Right lobe of liver (tissue), 6 donors: ENCODE measurements around the gene CBX5. TPM values are rescaled to one million over a fixed set of nuclear protein-coding genes. Genes with fewer than 3 reads are reported as not detected.

ENCODE experiments used
- ATAC-seq, 4 donors: fragments of 200-7000 bp; cut with Tn5 transposase; one replicate each; pipeline ENCODE4 v1.9.1; 2020; ENCODE audit warnings: mild to moderate bottlenecking in 4 of 4, moderate library complexity in 4 of 4
- DNase-seq, 3 donors: peaks; one replicate each; pipeline ENCODE4 v3.0.0-alpha.2; 2020
- H3K27ac ChIP-seq, 3 donors: fragments of 200-600 bp; one replicate each; pipeline ENCODE4 v1.8.0; 2022
- H3K27me3 ChIP-seq, 2 donors: fragments of 200-600 bp; one replicate each; pipeline ENCODE4 v1.8.0; 2022
- H3K36me3 ChIP-seq, 4 donors: fragments of 200-600 bp; sonication (generic) in 1 of 4; one replicate each; pipeline versions ENCODE4 v1.5.1 to v1.8.0; 2017 to 2022; ENCODE audit warnings: control low read depth in 1 of 4
- H3K4me1 ChIP-seq, 4 donors: fragments of 200-600 bp; sonication (generic) in 1 of 4; one replicate each; pipeline versions ENCODE4 v1.5.1 to v1.8.0; 2017 to 2022; ENCODE audit warnings: control low read depth in 1 of 4
- H3K4me3 ChIP-seq, 3 donors: fragments of 200-600 bp; one replicate each; pipeline ENCODE4 v1.8.0; 2022
- H3K9me3 ChIP-seq, 4 donors: fragments of 200-600 bp; sonication (generic) in 1 of 4; one replicate each; pipeline versions ENCODE4 v1.5.1 to v1.8.0; 2017 to 2022; ENCODE audit warnings: control low read depth in 1 of 4
- CTCF ChIP-seq, 4 donors: fragments of 200-600 bp in 3 of 4; fragments of 450-650 bp in 1 of 4; IDR thresholded peaks; one replicate each; pipeline versions ENCODE4 v1.5.1 to v1.8.0; 2016 to 2022; ENCODE audit warnings: antibody characterized with exemption in 4 of 4, mild to moderate bottlenecking in 2 of 4
- POLR2A ChIP-seq: fragments of 450-650 bp; IDR thresholded peaks from one replicate; pipeline ENCODE4 v1.6.1; 2017; ENCODE audit warnings: antibody characterized with exemption, mild to moderate bottlenecking
- WGBS: methylation state at CpG from one replicate; pipeline ENCODE4 v1.1.6; 2018; ENCODE audit warnings: low coverage, low lambda C conversion rate; ENCODE audit not compliant: insufficient coverage; ENCODE audit errors: missing lambda C conversion rate; 5-methylcytosine and 5-hydroxymethylcytosine counted together
- intact Hi-C, 2 donors: fragments of 100-400 bp; cut with DNase I; formaldehyde crosslinking; loops; one replicate each; pipeline versions ENCODE4 v1.11.2 to v1.14.1; 2022
- total RNA-seq, 6 experiments: library from RNA; depleted of rRNA in 2 of 6; stranded (reverse); fragments of >200 nt in 2 of 6; fragmentation: NEBNext Ultra II Directional in 3 of 6; extraction: Animal tissue kit (Norgen Biotek cat#: 25700) in 3 of 6; gene quantifications; one replicate each; pipeline versions ENCODE4 v1.1.0 to v1.2.4, GENCODE V29; 2016 to 2023
- donor health status: DM: no; HTN: yes; CAD: no.
- donor health status: DM: no; HTN: no; CAD: no.
- donor health status: DM: no; HTN: no; CAD: no.
- donor health status: DM: no; HTN: yes; CAD: no.
- donor health status: DM: no; HTN: yes; CAD: no.

Gene CBX5
- total RNA-seq, 6 experiments from 2014 or later: 14.4 to 23.7 (median 20.1) TPM

- TF ChIP-seq CTCF (IDR thresholded peaks at IDR 0.05) (no peak), POLR2A (no peak)
- intact Hi-C loops: no loop called here
- Histone ChIP-seq H3K36me3 (no peaks in the 10 kb centered on the region), H3K27me3 (no peaks in the 10 kb centered on the region), H3K9me3 (no peaks in the 10 kb centered on the region), H3K4me3 (no peak overlapping the region), H3K27ac (no peak overlapping the region), H3K4me1 (peaks cover 0 to 11% (median 5%) of the 10 kb centered on the region in 4 donors)
- DNase-seq: no peak
- 52% methylated on average over 2 of the region's 2 CpGs for WGBS
- ATAC-seq: peak in 1 of 4 donors; percentile 24
Measured at GRCh38 chr12:54273981-54274380, 5.9 kb downstream of the CBX5 start.

- ATAC-seq: no peak
- WGBS: 78% methylated on average over 1 of the region's 1 CpG
- intact Hi-C loops: no loop called here
- TF ChIP-seq CTCF (IDR thresholded peaks at IDR 0.05) (no peak), POLR2A (no peak)
- Histone ChIP-seq H3K4me1 (no peaks in the 10 kb centered on the region), H3K4me3 (no peak overlapping the region), H3K27me3 (no peaks in the 10 kb centered on the region), H3K36me3 (no peaks in the 10 kb centered on the region), H3K27ac (no peak overlapping the region), H3K9me3 (no peaks in the 10 kb centered on the region)
- DNase-seq: no peak
Measured at GRCh38 chr12:54272214-54272613, 7.7 kb downstream of the CBX5 start.

- ATAC-seq (no peak), DNase-seq (no peak)
- Histone ChIP-seq H3K4me3 (no peak overlapping the region), H3K27ac (no peak overlapping the region), H3K27me3 (no peaks in the 10 kb centered on the region), H3K9me3 (no peaks in the 10 kb centered on the region), H3K4me1 (no peaks in the 10 kb centered on the region), H3K36me3 (no peaks in the 10 kb centered on the region)
- intact Hi-C loops: no loop called here
- WGBS: 93% methylated on average over 2 of the region's 2 CpGs
- TF ChIP-seq POLR2A (no peak), CTCF (IDR thresholded peaks at IDR 0.05) (no peak)
Measured at GRCh38 chr12:54270345-54270744, 9.6 kb downstream of the CBX5 start.

GRCh38 chr12:54266852-54267251, 13.1 kb downstream of the CBX5 start:
- ATAC-seq (no peak), DNase-seq (no peak)
- no peak overlapping the region for H3K4me3 ChIP-seq
- no peak for TF ChIP-seq POLR2A
- TF ChIP-seq CTCF (IDR thresholded peaks at IDR 0.05): no peak
- intact Hi-C loops: no loop called here
- H3K27ac ChIP-seq: no peak overlapping the region
- WGBS: 98% methylated on average over 2 of the region's 2 CpGs
- H3K36me3 ChIP-seq: no peaks in the 10 kb centered on the region
- peaks cover 0 to 9% (median 4%) of the 10 kb centered on the region in 4 donors for H3K4me1 ChIP-seq
- H3K9me3 ChIP-seq: no peaks in the 10 kb centered on the region
- no peaks in the 10 kb centered on the region for H3K27me3 ChIP-seq

GRCh38 chr12:54265364-54265812, 14.5 kb downstream of the CBX5 start:
- WGBS: 92% methylated on average over 2 of the region's 4 CpGs

More at GRCh38 chr12:54265364-54265812, 14.5 kb downstream of the CBX5 start:
- no peaks in the 10 kb centered on the region for H3K27me3 ChIP-seq
- intact Hi-C loops: no loop called here
- ATAC-seq (no peak), DNase-seq (no peak)
- no peak overlapping the region for H3K27ac ChIP-seq
- no peak overlapping the region for H3K4me3 ChIP-seq
- H3K36me3 ChIP-seq: no peaks in the 10 kb centered on the region
- TF ChIP-seq POLR2A (no peak), CTCF (IDR thresholded peaks at IDR 0.05) (no peak)
- peaks cover 0 to 11% (median 4%) of the 10 kb centered on the region in 4 donors for H3K4me1 ChIP-seq
- no peaks in the 10 kb centered on the region for H3K9me3 ChIP-seq
